ENCODE data around the gene TTLL11.

Gene TTLL11

GRCh38 chr9:121773954-121774714 is 319.0 kb downstream of the TTLL11 start:
- in situ Hi-C loops (cut with HindIII; ENCODE audit: low pct_ligation_motif_present, low pct_unique_long_range_greater_than_20kb, low sequenced_read_pairs), result no loop called here
- DNase-seq, result no peak

- no peak for DNase-seq
- in situ Hi-C loops (cut with HindIII; ENCODE audit: low pct_ligation_motif_present, low pct_unique_long_range_greater_than_20kb, low sequenced_read_pairs), result no loop called here
These were observed 319.7 kb downstream of the TTLL11 start for GRCh38 chr9:121773286-121773953.

- no peak for DNase-seq
- in situ Hi-C loops (cut with HindIII; ENCODE audit: low pct_ligation_motif_present, low pct_unique_long_range_greater_than_20kb, low sequenced_read_pairs), result no loop called here
These were observed 320.4 kb downstream of the TTLL11 start for GRCh38 chr9:121772600-121773285.
